Transverse colon (tissue), 3 donors: ENCODE results near the gene LMO1.

ENCODE experiments used
- CTCF ChIP-seq, 5 experiments: fragments of 200-600 bp in 3 of 5; fragments of 450-650 bp in 2 of 5; sonication (generic) in 3 of 5; IDR thresholded peaks; 1 replicate in 2 of 5; 2 replicates in 3 of 5; pipeline ENCODE4 v1.5.1; 2016 to 2017; ENCODE audit warnings: antibody characterized with exemption in 5 of 5, inconsistent platforms in 3 of 5, mild to moderate bottlenecking in 2 of 5, moderate library complexity in 1 of 5
- EP300 ChIP-seq: sonication (generic); formaldehyde crosslinking; IDR thresholded peaks from one replicate; pipeline ENCODE4 v1.6.1; 2017; ENCODE audit warnings: antibody characterized with exemption, low read depth
- POLR2A ChIP-seq: fragments of 450-650 bp; IDR thresholded peaks from one replicate; pipeline ENCODE4 v1.6.1; 2016; ENCODE audit warnings: antibody characterized with exemption, mild to moderate bottlenecking, moderate library complexity

- no peak for TF ChIP-seq CTCF (IDR thresholded peaks at IDR 0.05)
- TF ChIP-seq POLR2A, result no peak
- TF ChIP-seq EP300, result no peak
Observed at GRCh38 chr11:8221046-8221723, 42.5 kb downstream of the LMO1 start.
